Measurements from ENCODE around the gene ELK3.

GRCh38 chr12:96166765-96167164 is 27.4 kb upstream of the ELK3 start:
- TF ChIP-seq CTCF (IDR thresholded peaks at IDR 0.05; ENCODE audit: insufficient read depth, low read length, poor library complexity, severe bottlenecking) (no peak), EZH2phosphoT487 (conservative IDR thresholded peaks at IDR 0.05; ENCODE audit: low read length) (no peak)
